ENCODE measurements around the gene FGD3. TPM values are rescaled to one million over a fixed set of nuclear protein-coding genes. Genes with fewer than 3 reads are reported as not detected.

Gene FGD3
- total and polyA plus RNA-seq, 2 of the 8 experiments (the other 6 are each of a cell fraction or from before 2014, with no cell fraction given): 1.4 to 1.9 TPM

- ChIA-PET CTCF (ENCODE audit: partially characterized antibody) (interaction anchor here (0.6 to 5.4 kb wide), 7 partner anchors 7 to 108 kb away, joined by 3 to 45 read pairs (median 3); no protein-coding TSS in a partner anchor), POLR2A (ENCODE audit: partially characterized antibody) (interaction anchor here (0.9 kb wide), 1 partner anchor 22 kb away, joined by 3 read pairs; no protein-coding TSS in a partner anchor)
- WGBS, 2 experiments (ENCODE audit: extremely low coverage in 1 of 2, insufficient coverage in 1 of 2, insufficient read length in 1 of 2, insufficient replicate concordance in 2 of 2, low coverage in 1 of 2, low lambda C conversion rate in 2 of 2, missing lambda C conversion rate in 1 of 2): 90% methylated on average over 8 of the region's 8 CpGs; no CpG with 5 or more reads in 1 of the 2 experiments
- Histone ChIP-seq H2BK5ac (ENCODE audit: low read depth, low read length) (0 out of 2 replicates have a peak overlapping the region, but pooled peaks have one; percentile 44), H3K79me1 (ENCODE audit: low read depth, low read length) (no peaks in the 10 kb centered on the region), H3K4me2 (ENCODE audit: insufficient read depth in 1 of 2, low read depth in 2 of 2, low read length in 2 of 2) (no peak overlapping the region), H2BK120ac (replicated peaks; ENCODE audit: low read depth, low read length) (no peak overlapping the region), H2BK12ac (ENCODE audit: low read depth, low read length) (no peak overlapping the region), H3K9me3 (ENCODE audit: insufficient read depth in 2 of 2, low read depth in 1 of 2, low read length in 1 of 2) (no peaks in the 10 kb centered on the region), H2AFZ (ENCODE audit: low read length) (no peak overlapping the region), H3K4me3 (ENCODE audit: extremely low read depth in 1 of 4, insufficient read depth in 2 of 4, low read depth in 3 of 4, low read length in 4 of 4) (no peak overlapping the region), H3K18ac (ENCODE audit: extremely low read depth, low read length) (no peak overlapping the region; the same call in 1 of the 2 replicates), H3K56ac (replicated peaks; ENCODE audit: insufficient read length, low read depth, low read length) (no peak overlapping the region), H3K14ac (ENCODE audit: insufficient read length) (no peak overlapping the region), H4K20me1 (replicated peaks in 1 of 2; ENCODE audit: control insufficient read depth in 1 of 2, insufficient read depth in 2 of 2, low read length in 2 of 2) (no peaks in the 10 kb centered on the region), H2BK20ac (ENCODE audit: low read length) (no peak overlapping the region), H4K91ac (replicated peaks; ENCODE audit: insufficient read length, low read length) (no peak overlapping the region), H3K4ac (replicated peaks; ENCODE audit: insufficient read length, low read depth, low read length) (no peak overlapping the region), H3K27ac (ENCODE audit: low read depth, low read length) (no peak overlapping the region), H3K23ac (ENCODE audit: insufficient read length) (no peak overlapping the region), H3K79me2 (ENCODE audit: control insufficient read depth in 1 of 2, insufficient read depth in 2 of 2, low read length in 2 of 2) (no peaks in the 10 kb centered on the region), H3K36me3 (ENCODE audit: control insufficient read depth in 2 of 4, insufficient read depth in 4 of 4, low read length in 3 of 4) (no peaks in the 10 kb centered on the region), H2AK5ac (ENCODE audit: low read depth, low read length) (no peak overlapping the region), H3K27me3 (replicated peaks in 1 of 4; ENCODE audit: control insufficient read depth in 3 of 4, extremely low read depth in 1 of 4, insufficient read depth in 3 of 4, low read length in 3 of 4) (no peaks in the 10 kb centered on the region), H4K5ac (ENCODE audit: insufficient read length, low read depth, low read length) (no peak overlapping the region), H4K8ac (ENCODE audit: extremely low read depth, insufficient read depth, low read length) (no peak overlapping the region), H3K9ac (replicated peaks in 1 of 4; ENCODE audit: extremely low read depth in 1 of 4, low read depth in 3 of 4, low read length in 3 of 4) (no peak overlapping the region), H2BK15ac (ENCODE audit: low read length) (no peak overlapping the region), H3K4me1 (replicated peaks in 1 of 4; ENCODE audit: control insufficient read depth in 3 of 4, insufficient read depth in 4 of 4, low read length in 3 of 4) (peaks cover 2 to 5% (median 4%) of the 10 kb centered on the region in 4 experiments; a peak in 5 of 7 replicates), H3K23me2 (ENCODE audit: low read depth, low read length) (no peaks in the 10 kb centered on the region)
- no peak for DNase-seq (ENCODE audit: low read depth in 1 of 2, low spot score in 2 of 2)
- FAIRE-seq: no peak
- no peak for TF ChIP-seq PHF8 (conservative IDR thresholded peaks at IDR 0.05; ENCODE audit: low read depth, low read length)
Observed at GRCh38 chr9:93011114-93011513, 63.8 kb downstream of the FGD3 start.

Measured in H1 (cell line).